ENCODE results near the gene MON2. TPM values are rescaled to one million over a fixed set of nuclear protein-coding genes. Genes with fewer than 3 reads are reported as not detected.

The MON2 gene
- total and polyA plus RNA-seq, 2 donors (not counting 3 experiments of a cell fraction or from before 2014, with no cell fraction given): 8.9 to 41.8 TPM

DNA sequence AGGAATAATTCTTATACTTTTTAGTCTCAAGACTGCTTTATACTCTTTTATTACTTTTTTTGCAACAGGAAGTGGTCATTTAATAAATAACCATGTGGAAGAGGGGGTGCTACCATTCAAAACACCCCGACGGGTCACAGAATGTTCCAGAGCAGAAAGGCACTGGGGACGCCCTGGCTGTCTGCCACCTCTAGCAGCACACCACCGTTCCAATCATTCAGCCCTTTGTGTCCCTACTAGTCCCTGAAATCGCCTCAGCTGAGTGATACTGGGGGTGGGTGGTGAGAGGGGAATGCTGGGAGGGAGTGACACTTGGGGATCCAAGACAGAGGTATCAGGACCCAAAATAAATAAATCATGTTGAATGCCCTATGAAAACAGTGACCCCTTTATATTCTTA lies 52.4 kb downstream of the MON2 start:
- Histone ChIP-seq H3K27ac (ENCODE audit: insufficient read depth, low read depth, low read length) (no peak overlapping the region), H3K79me2 (ENCODE audit: control insufficient read depth, insufficient read depth, low read length) (no peaks in the 10 kb centered on the region), H3K36me3 (ENCODE audit: control insufficient read depth in 2 of 2, extremely low read depth in 1 of 2, insufficient read depth in 2 of 2, low read length in 2 of 2) (no peaks in the 10 kb centered on the region), H2AFZ (ENCODE audit: low read depth, low read length) (no peak overlapping the region), H3K4me2 (ENCODE audit: insufficient read depth, low read length) (no peak overlapping the region), H3K4me3 (replicated peaks in 1 of 3; ENCODE audit: insufficient read depth in 1 of 3, low read depth in 1 of 3, low read length in 3 of 3) (no peak overlapping the region), H3K27me3 (ENCODE audit: control insufficient read depth in 2 of 2, insufficient read depth in 2 of 2, low read length in 2 of 2) (no peaks in the 10 kb centered on the region), H4K20me1 (replicated peaks; ENCODE audit: control insufficient read depth, extremely low read depth, insufficient read depth, low read length) (no peaks in the 10 kb centered on the region), H3K4me1 (ENCODE audit: control insufficient read depth, extremely low read depth, insufficient read depth, low read length) (no peaks in the 10 kb centered on the region), H3K9ac (replicated peaks; ENCODE audit: extremely low read depth, insufficient read depth, low read length) (no peak overlapping the region), H3K9me1 (replicated peaks; ENCODE audit: control insufficient read depth, extremely low read depth, insufficient read depth, low read length) (no peaks in the 10 kb centered on the region), H3K9me3 (replicated peaks; ENCODE audit: control insufficient read depth, insufficient read depth, low read length) (no peaks in the 10 kb centered on the region)
- CTCF ChIA-PET: no interaction called here
- BruUV-seq (replicated peaks): no TSS peak
- DNase-seq (ENCODE audit: low read depth, low spot score) (no peak), FAIRE-seq (no peak)
- dilution Hi-C loops (cut with MboI; ENCODE audit: extremely low pct_ligation_motif_present, low sequenced_read_pairs) (no loop called here), intact Hi-C loops (cut with micrococcal nuclease) (no loop called here)
- POLR2A ChIA-PET: no interaction called here
- TF ChIP-seq EZH2 (IDR thresholded peaks at IDR 0.05; ENCODE audit: borderline replicate concordance, low read depth, low read length, severe bottlenecking): no peak
- TF ChIP-seq MYC (IDR thresholded peaks at IDR 0.05; ENCODE audit: low read depth, low read length): no peak
- TF ChIP-seq, protein P1, sequence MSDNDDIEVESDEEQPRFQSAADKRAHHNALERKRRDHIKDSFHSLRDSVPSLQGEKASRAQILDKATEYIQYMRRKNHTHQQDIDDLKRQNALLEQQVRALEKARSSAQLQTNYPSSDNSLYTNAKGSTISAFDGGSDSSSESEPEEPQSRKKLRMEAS (IDR thresholded peaks at IDR 0.05; ENCODE audit: insufficient read depth, insufficient read length): no peak
- TF ChIP-seq GATA2 (IDR thresholded peaks at IDR 0.05; ENCODE audit: insufficient read depth, insufficient read length, low read depth, low read length): no peak

DNA sequence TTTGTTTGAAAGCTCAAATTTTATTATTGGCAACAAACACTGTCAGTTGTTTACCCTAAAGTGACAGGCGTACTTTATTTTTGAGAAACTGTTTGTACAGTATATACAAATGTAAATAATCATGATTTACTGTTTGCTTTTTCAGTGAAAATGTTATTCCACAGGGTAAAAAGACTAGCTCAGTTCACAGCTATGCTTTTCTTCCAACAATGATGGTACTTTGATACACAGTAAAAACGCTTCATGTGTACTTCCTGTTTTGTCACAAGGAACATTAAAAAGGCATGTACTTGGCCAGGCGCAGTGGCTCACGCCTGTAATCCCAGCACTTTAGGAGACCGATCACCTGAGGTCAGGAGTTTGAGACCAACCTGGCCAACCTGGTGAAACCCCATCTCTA lies 53.7 kb downstream of the MON2 start:
- no peak overlapping the region for H2AFZ ChIP-seq (ENCODE audit: low read depth, low read length)
- no peaks in the 10 kb centered on the region for H3K4me1 ChIP-seq (ENCODE audit: control insufficient read depth, extremely low read depth, insufficient read depth, low read length)
- no peaks in the 10 kb centered on the region for H3K9me3 ChIP-seq (replicated peaks; ENCODE audit: control insufficient read depth, insufficient read depth, low read length)
- peaks cover 2% of the 10 kb centered on the region for H3K9me1 ChIP-seq (replicated peaks; ENCODE audit: control insufficient read depth, extremely low read depth, insufficient read depth, low read length)
- H4K20me1 ChIP-seq (replicated peaks; ENCODE audit: control insufficient read depth, extremely low read depth, insufficient read depth, low read length): no peaks in the 10 kb centered on the region
- no peaks in the 10 kb centered on the region for H3K36me3 ChIP-seq (ENCODE audit: control insufficient read depth in 2 of 2, extremely low read depth in 1 of 2, insufficient read depth in 2 of 2, low read length in 2 of 2)
- DNase-seq (ENCODE audit: low read depth, low spot score) (no peak), FAIRE-seq (no peak)
- H3K4me3 ChIP-seq (replicated peaks in 1 of 3; ENCODE audit: insufficient read depth in 1 of 3, low read depth in 1 of 3, low read length in 3 of 3): no peak overlapping the region
- dilution Hi-C loops (cut with MboI; ENCODE audit: extremely low pct_ligation_motif_present, low sequenced_read_pairs) (no loop called here), intact Hi-C loops (cut with micrococcal nuclease) (no loop called here)
- ChIA-PET POLR2A (no interaction called here), CTCF (no interaction called here)
- H3K79me2 ChIP-seq (ENCODE audit: control insufficient read depth, insufficient read depth, low read length): no peaks in the 10 kb centered on the region
- no peak overlapping the region for H3K9ac ChIP-seq (replicated peaks; ENCODE audit: extremely low read depth, insufficient read depth, low read length)
- H3K27me3 ChIP-seq (ENCODE audit: control insufficient read depth in 2 of 2, insufficient read depth in 2 of 2, low read length in 2 of 2): no peaks in the 10 kb centered on the region
- H3K4me2 ChIP-seq (ENCODE audit: insufficient read depth, low read length): no peak overlapping the region
- no TSS peak for BruUV-seq (replicated peaks)
- TF ChIP-seq JUN (IDR thresholded peaks at IDR 0.05; ENCODE audit: borderline replicate concordance, insufficient read depth, insufficient read length, low read depth) (no peak), FOS (IDR thresholded peaks at IDR 0.05; ENCODE audit: borderline replicate concordance, insufficient read depth, low read length) (no peak), GATA2 (IDR thresholded peaks at IDR 0.05; ENCODE audit: insufficient read depth, insufficient read length, low read depth, low read length) (no peak), MYC (IDR thresholded peaks at IDR 0.05; ENCODE audit: low read depth, low read length) (no peak), EZH2 (IDR thresholded peaks at IDR 0.05; ENCODE audit: borderline replicate concordance, low read depth, low read length, severe bottlenecking) (no peak), POLR2A (IDR thresholded peaks at IDR 0.05; ENCODE audit: low read depth, low read length) (no peak), POLR2AphosphoS5 (IDR thresholded peaks at IDR 0.05; ENCODE audit: insufficient read depth, low read depth, low read length) (no peak)
- TF ChIP-seq, protein P2, sequence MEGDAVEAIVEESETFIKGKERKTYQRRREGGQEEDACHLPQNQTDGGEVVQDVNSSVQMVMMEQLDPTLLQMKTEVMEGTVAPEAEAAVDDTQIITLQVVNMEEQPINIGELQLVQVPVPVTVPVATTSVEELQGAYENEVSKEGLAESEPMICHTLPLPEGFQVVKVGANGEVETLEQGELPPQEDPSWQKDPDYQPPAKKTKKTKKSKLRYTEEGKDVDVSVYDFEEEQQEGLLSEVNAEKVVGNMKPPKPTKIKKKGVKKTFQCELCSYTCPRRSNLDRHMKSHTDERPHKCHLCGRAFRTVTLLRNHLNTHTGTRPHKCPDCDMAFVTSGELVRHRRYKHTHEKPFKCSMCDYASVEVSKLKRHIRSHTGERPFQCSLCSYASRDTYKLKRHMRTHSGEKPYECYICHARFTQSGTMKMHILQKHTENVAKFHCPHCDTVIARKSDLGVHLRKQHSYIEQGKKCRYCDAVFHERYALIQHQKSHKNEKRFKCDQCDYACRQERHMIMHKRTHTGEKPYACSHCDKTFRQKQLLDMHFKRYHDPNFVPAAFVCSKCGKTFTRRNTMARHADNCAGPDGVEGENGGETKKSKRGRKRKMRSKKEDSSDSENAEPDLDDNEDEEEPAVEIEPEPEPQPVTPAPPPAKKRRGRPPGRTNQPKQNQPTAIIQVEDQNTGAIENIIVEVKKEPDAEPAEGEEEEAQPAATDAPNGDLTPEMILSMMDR (IDR thresholded peaks at IDR 0.05; ENCODE audit: extremely low read depth in 1 of 2, insufficient read depth in 1 of 2, low read depth in 1 of 2, low read length in 2 of 2): no peak
- TF ChIP-seq, protein P1 (IDR thresholded peaks at IDR 0.05; ENCODE audit: insufficient read depth, insufficient read length): no peak
- no peak overlapping the region for H3K27ac ChIP-seq (ENCODE audit: insufficient read depth, low read depth, low read length)

All from endothelial cell of umbilical vein (primary cell).